ENCODE data around the gene TUBG2.

GRCh38 chr17:42613699-42614295, 45.3 kb upstream of the TUBG2 start:
- no peak for TF ChIP-seq POLR2AphosphoS5 (IDR thresholded peaks at IDR 0.05; ENCODE audit: borderline replicate concordance, low read depth, low read length)
- TF ChIP-seq EZH2 (IDR thresholded peaks at IDR 0.05) = no peak
- no peak for TF ChIP-seq FOXP2 (optimal IDR thresholded peaks at IDR 0.05; ENCODE audit: control extremely low read depth, extremely low read length, insufficient read depth)

All from SK-N-MC (cell line).